Activated CD4-positive, alpha-beta T cell treated with anti-CD3 and anti-CD28 coated beads for 36 hours (primary cell): Measurements from ENCODE around the gene SMAD9. TPM values are rescaled to one million over a fixed set of nuclear protein-coding genes. Genes with fewer than 3 reads are reported as not detected.

Source experiments
- ATAC-seq: fragments of 200-7000 bp; cut with Tn5 transposase; one replicate; pipeline ENCODE4 v1.10.0; 2021; ENCODE audit warnings: mild to moderate bottlenecking, moderate library complexity
- CTCF ChIA-PET: fragments of 350-600 bp; sonication (Branson Sonifier 250); formaldehyde crosslinking; loops from one replicate; lab custom pipeline; 2021; ENCODE audit warnings: antibody characterized with exemption; lab: Charles Lee
- POLR2A ChIA-PET: fragments of 350-600 bp; sonication (Branson Sonifier 250); formaldehyde crosslinking; loops from one replicate; lab custom pipeline; 2021; ENCODE audit warnings: antibody characterized with exemption, inconsistent platforms; lab: Charles Lee
- DNase-seq: peaks from one replicate; pipeline ENCODE4 v3.0.0-alpha.2; 2020
- H3K27ac Mint-ChIP-seq: one replicate; pipeline ENCODE4 v1.8.0; 2021; ENCODE audit warnings: mixed read lengths
- H3K27me3 Mint-ChIP-seq: one replicate; pipeline ENCODE4 v1.8.0; 2021; ENCODE audit warnings: mixed read lengths
- H3K36me3 Mint-ChIP-seq: one replicate; pipeline ENCODE4 v1.8.0; 2021; ENCODE audit warnings: low read depth, mixed read lengths
- H3K4me1 Mint-ChIP-seq: one replicate; pipeline ENCODE4 v1.8.0; 2021; ENCODE audit warnings: mixed read lengths
- H3K4me3 Mint-ChIP-seq: one replicate; pipeline ENCODE4 v1.8.0; 2021; ENCODE audit warnings: mild to moderate bottlenecking, moderate library complexity, mixed read lengths
- H3K9me3 Mint-ChIP-seq: one replicate; pipeline ENCODE4 v1.8.0; 2021; ENCODE audit warnings: low read depth, mixed read lengths
- intact Hi-C, 2 experiments: fragments of 100-400 bp; cut with DNase I in 1 of 2; cut with micrococcal nuclease in 1 of 2; formaldehyde crosslinking; loops; one replicate each; pipeline versions ENCODE4 v1.14.2 to v1.15.1; 2022 to 2024; cut with DNase I, micrococcal nuclease
- total RNA-seq, 2 experiments: library from RNA; stranded (reverse); gene quantifications; one replicate each; pipeline ENCODE4 v1.2.3, GENCODE V29; 2021

SMAD9 gene
- under 1 TPM; 0.14 to 0.18 TPM for total RNA-seq

DNA sequence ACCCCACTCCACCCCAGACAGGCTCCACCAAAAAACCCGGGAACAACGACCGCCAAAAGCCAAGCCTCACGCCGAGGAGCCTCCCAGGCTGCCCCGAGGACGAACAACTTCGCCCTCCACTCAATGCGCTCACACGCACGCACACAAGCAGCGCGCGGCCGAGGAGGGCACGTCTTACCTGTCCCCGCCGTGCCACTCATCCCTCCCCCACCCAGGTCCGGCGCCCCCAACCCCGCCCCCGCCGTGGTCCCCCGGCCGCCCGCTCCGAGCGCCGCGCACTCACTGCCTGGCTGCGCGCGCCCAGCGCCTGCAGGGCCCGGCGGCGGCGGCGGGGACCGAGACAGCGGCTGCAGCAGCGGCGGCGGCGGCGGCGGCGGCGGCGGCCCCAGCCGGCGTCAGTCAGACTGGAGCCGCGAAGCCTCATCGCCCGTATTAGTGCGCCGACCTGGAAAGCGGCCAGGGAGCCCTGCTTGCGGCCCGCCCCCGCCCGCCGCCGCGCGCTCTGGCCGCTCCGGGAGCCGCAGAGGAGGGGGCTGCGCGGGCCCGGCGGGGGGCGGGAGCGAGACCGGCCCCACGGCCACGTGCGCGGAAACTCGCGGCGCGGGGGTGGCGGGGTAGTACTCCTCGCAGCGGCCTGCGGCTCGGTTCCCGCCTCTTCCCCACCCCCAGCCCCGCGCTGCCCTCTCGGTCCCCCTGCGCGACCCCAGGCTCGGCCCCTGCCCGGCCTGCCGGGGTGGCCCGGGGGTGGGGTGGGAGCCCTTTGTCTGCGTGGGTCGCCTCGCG is at the start of gene SMAD9:
TSS of gene SMAD9 (minus strand) at position 406 of the 783 bp plus-strand sequence. CDS start 40,549 bp downstream, outside the sequence.
- peak; percentile 62 for DNase-seq
- POLR2A ChIA-PET, result interaction anchor here (0.6 kb wide), 1 partner anchor 38 kb away, joined by 3 read pairs; no protein-coding TSS in a partner anchor

DNA sequence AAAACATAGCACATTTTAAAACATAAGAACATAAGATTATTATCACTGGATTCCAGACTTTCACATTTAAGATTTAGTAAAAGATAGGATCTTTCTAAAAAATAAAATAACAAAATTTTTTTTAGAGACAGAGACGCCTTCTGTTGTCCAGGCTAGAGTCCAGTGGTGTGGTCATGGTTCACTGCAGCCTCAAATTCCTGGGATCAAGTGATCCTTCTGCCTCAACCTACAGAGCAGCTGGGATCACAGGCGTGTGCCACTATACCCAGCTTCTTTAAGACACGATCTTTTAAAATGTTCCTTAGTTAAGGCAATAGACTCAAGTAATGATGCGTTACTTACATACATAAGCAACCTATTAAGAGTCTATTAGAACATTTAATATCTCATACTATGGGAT is 46.4 kb upstream of the SMAD9 start:
- peaks cover 43% of the 10 kb centered on the region for H3K36me3 Mint-ChIP-seq
- ChIA-PET CTCF (interaction anchor here (0.5 kb wide), 1 partner anchor 56 kb away, joined by 3 read pairs; no protein-coding TSS in a partner anchor), POLR2A (no interaction called here)
- H3K4me1 Mint-ChIP-seq, result peaks cover 6% of the 10 kb centered on the region
- H3K27ac Mint-ChIP-seq, result no peak overlapping the region
- H3K9me3 Mint-ChIP-seq, result no peaks in the 10 kb centered on the region
- H3K27me3 Mint-ChIP-seq, result no peaks in the 10 kb centered on the region
- intact Hi-C loops, result no loop called here
- no peak overlapping the region for H3K4me3 Mint-ChIP-seq
- no peak for ATAC-seq
- DNase-seq, result no peak

More for the DNA sequence above, at the start of gene SMAD9:
- intact Hi-C loops, result no loop called here
- H3K36me3 Mint-ChIP-seq, result no peaks in the 10 kb centered on the region
- peak within 1 kb of the TSS; percentile 65 for H3K4me3 Mint-ChIP-seq
- peaks cover 8% of the 10 kb centered on the region for H3K4me1 Mint-ChIP-seq
- no peaks in the 10 kb centered on the region for H3K9me3 Mint-ChIP-seq
- H3K27ac Mint-ChIP-seq, result no peak within 1 kb of the TSS
- CTCF ChIA-PET, result no interaction called here
- peaks cover 56% of the 10 kb centered on the region for H3K27me3 Mint-ChIP-seq
- ATAC-seq, result peak; percentile 84

- peak overlapping the region; percentile 38 for H3K27ac Mint-ChIP-seq
- no peaks in the 10 kb centered on the region for H3K27me3 Mint-ChIP-seq
- peak; percentile 81 for ATAC-seq
- DNase-seq, result peak; percentile 24
- intact Hi-C loops, result no loop called here
- H3K36me3 Mint-ChIP-seq, result peaks cover 46% of the 10 kb centered on the region
- CTCF ChIA-PET, result no interaction called here
- no peak overlapping the region for H3K4me3 Mint-ChIP-seq
- peaks cover 6% of the 10 kb centered on the region for H3K4me1 Mint-ChIP-seq
- H3K9me3 Mint-ChIP-seq, result no peaks in the 10 kb centered on the region
- POLR2A ChIA-PET, result no interaction called here
Observed at GRCh38 chr13:36965767-36966166, 45.7 kb upstream of the SMAD9 start.

- DNase-seq (no peak), ATAC-seq (no peak)
- POLR2A ChIA-PET, result interaction anchor here (0.7 kb wide), 1 partner anchor 667 kb away, joined by 3 read pairs; no protein-coding TSS in a partner anchor
- CTCF ChIA-PET, result interaction anchor here (0.9 kb wide), 1 partner anchor 652 kb away, joined by 3 read pairs; no protein-coding TSS in a partner anchor
- Mint-ChIP-seq H3K27me3 (no peaks in the 10 kb centered on the region), H3K4me1 (no peaks in the 10 kb centered on the region), H3K4me3 (no peak overlapping the region), H3K9me3 (no peaks in the 10 kb centered on the region), H3K27ac (no peak overlapping the region), H3K36me3 (peaks cover 36% of the 10 kb centered on the region)
- intact Hi-C loops, result no loop called here
Observed at GRCh38 chr13:36959456-36960116, 39.5 kb upstream of the SMAD9 start.

GRCh38 chr13:36954542-36954941 is 34.5 kb upstream of the SMAD9 start:
- POLR2A ChIA-PET, result no interaction called here
- no peak overlapping the region for H3K27ac Mint-ChIP-seq
- H3K27me3 Mint-ChIP-seq, result no peaks in the 10 kb centered on the region
- H3K4me1 Mint-ChIP-seq, result no peaks in the 10 kb centered on the region
- no peak for DNase-seq
- H3K4me3 Mint-ChIP-seq, result no peak overlapping the region
- ATAC-seq, result no peak
- intact Hi-C loops, result no loop called here
- peaks cover 43% of the 10 kb centered on the region for H3K36me3 Mint-ChIP-seq
- no peaks in the 10 kb centered on the region for H3K9me3 Mint-ChIP-seq
- CTCF ChIA-PET, result no interaction called here

DNA sequence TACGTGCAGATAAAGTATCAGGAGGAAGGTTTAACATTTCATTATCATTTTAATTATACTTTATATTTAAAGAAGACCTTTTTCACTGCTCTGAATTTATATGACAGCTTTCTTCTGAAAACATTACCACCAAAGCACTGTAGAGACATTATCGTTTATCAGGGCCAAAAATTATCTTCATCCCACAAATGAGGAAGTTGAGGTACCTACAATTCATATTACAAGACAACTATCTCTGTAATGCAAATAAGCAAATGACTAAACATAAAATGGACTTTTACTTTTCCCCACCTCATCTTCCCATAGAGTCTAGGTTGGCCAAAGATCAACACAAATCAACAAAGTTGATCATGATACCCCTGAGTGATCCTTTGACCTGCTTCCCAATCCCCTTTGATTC is 30.9 kb upstream of the SMAD9 start:
- ChIA-PET POLR2A (no interaction called here), CTCF (no interaction called here)
- Mint-ChIP-seq H3K9me3 (no peaks in the 10 kb centered on the region), H3K4me1 (no peaks in the 10 kb centered on the region), H3K27ac (no peak overlapping the region), H3K4me3 (no peak overlapping the region), H3K36me3 (peaks cover 50% of the 10 kb centered on the region), H3K27me3 (no peaks in the 10 kb centered on the region)
- ATAC-seq, result no peak
- DNase-seq, result no peak
- intact Hi-C loops, result no loop called here

DNA sequence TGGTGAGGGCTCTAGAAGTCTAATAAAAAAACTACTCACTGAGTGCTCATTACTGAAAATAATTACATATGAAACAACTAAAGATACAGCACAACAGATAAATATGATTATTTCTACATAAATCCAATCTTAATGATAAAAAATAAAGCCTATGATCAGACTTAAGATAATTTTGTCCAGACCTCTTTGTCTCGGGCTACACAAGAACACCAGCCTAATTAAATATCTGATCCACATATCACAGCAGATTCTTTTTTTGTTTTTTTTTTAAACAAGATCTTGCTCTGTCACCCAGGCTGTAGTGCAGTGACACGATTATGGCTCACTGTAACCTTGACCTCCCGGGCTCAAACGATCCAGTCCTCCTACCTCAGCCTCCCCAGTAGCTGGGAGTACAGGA is 30.3 kb upstream of the SMAD9 start:
- CTCF ChIA-PET, result interaction anchor here (0.6 to 1.3 kb wide), 2 partner anchors 13 to 107 kb away, joined by 3 to 4 read pairs; no protein-coding TSS in a partner anchor
- DNase-seq, result no peak

GRCh38 chr13:36945078-36945477 is 25.0 kb upstream of the SMAD9 start:
- no peaks in the 10 kb centered on the region for H3K4me1 Mint-ChIP-seq
- ChIA-PET CTCF (interaction anchor here (0.7 to 1.0 kb wide), 2 partner anchors 9 to 41 kb away, joined by 3 to 4 read pairs; no protein-coding TSS in a partner anchor), POLR2A (no interaction called here)
- H3K27me3 Mint-ChIP-seq, result peaks cover 5% of the 10 kb centered on the region
- intact Hi-C loops, result no loop called here
- H3K9me3 Mint-ChIP-seq, result peaks cover 5% of the 10 kb centered on the region
- H3K27ac Mint-ChIP-seq, result no peak overlapping the region
- no peak for DNase-seq
- peaks cover 20% of the 10 kb centered on the region for H3K36me3 Mint-ChIP-seq
- ATAC-seq, result no peak
- no peak overlapping the region for H3K4me3 Mint-ChIP-seq

More for the DNA sequence above, 30.3 kb upstream of the SMAD9 start:
- Mint-ChIP-seq H3K27me3 (no peaks in the 10 kb centered on the region), H3K9me3 (no peaks in the 10 kb centered on the region), H3K27ac (no peak overlapping the region), H3K4me1 (no peaks in the 10 kb centered on the region), H3K4me3 (no peak overlapping the region), H3K36me3 (peaks cover 46% of the 10 kb centered on the region)
- POLR2A ChIA-PET, result no interaction called here
- intact Hi-C loops, result no loop called here
- no peak for ATAC-seq

GRCh38 chr13:36925603-36926002 is 5.6 kb upstream of the SMAD9 start:
- ChIA-PET CTCF (no interaction called here), POLR2A (no interaction called here)
- Mint-ChIP-seq H3K27me3 (peaks cover 22% of the 10 kb centered on the region), H3K4me3 (no peak overlapping the region), H3K4me1 (peaks cover under 1% of the 10 kb centered on the region), H3K27ac (no peak overlapping the region), H3K36me3 (no peaks in the 10 kb centered on the region), H3K9me3 (no peaks in the 10 kb centered on the region)
- no peak for DNase-seq
- ATAC-seq, result no peak
- intact Hi-C loops, result no loop called here

DNA sequence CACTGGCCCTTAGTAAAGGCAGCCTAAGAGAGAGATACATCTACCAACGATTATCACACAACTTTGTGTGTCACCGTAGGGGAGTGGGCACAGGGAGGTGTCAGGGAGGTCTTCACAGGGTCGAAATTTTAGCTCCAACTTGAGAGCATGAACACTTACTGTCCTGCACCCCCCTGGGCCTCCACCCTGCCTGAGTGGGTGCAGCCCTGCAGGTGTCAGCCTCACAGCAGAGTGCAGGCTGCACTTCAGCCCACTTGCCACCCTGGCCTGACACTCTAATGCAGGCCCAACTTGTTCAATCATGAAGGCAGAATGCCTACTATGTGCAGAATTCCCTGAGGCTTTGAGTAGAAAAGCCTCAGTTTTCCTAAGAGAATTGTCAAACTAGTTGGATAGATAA is 4.0 kb upstream of the SMAD9 start:
- CTCF ChIA-PET, result no interaction called here
- intact Hi-C loops, result no loop called here
- DNase-seq (no peak), ATAC-seq (no peak)
- peaks cover 6% of the 10 kb centered on the region for H3K4me1 Mint-ChIP-seq
- H3K9me3 Mint-ChIP-seq, result no peaks in the 10 kb centered on the region
- H3K36me3 Mint-ChIP-seq, result no peaks in the 10 kb centered on the region
- H3K27me3 Mint-ChIP-seq, result peaks cover 27% of the 10 kb centered on the region
- no peak overlapping the region for H3K27ac Mint-ChIP-seq
- H3K4me3 Mint-ChIP-seq, result no peak overlapping the region
- POLR2A ChIA-PET, result no interaction called here

GRCh38 chr13:36921631-36922301 is 1.7 kb upstream of the SMAD9 start:
- intact Hi-C loops, result no loop called here
- H3K4me3 Mint-ChIP-seq, result no peak overlapping the region
- peaks cover 44% of the 10 kb centered on the region for H3K27me3 Mint-ChIP-seq
- H3K36me3 Mint-ChIP-seq, result no peaks in the 10 kb centered on the region
- POLR2A ChIA-PET, result interaction anchor here (0.6 kb wide), 1 partner anchor 78 kb away, joined by 3 read pairs; the partner anchor contains the start of gene ALG5
- no peaks in the 10 kb centered on the region for H3K9me3 Mint-ChIP-seq
- DNase-seq (no peak), ATAC-seq (no peak)
- H3K27ac Mint-ChIP-seq, result no peak overlapping the region
- peaks cover 8% of the 10 kb centered on the region for H3K4me1 Mint-ChIP-seq
- CTCF ChIA-PET, result no interaction called here
